ENCODE results near the gene OTOGL. TPM values are rescaled to one million over a fixed set of nuclear protein-coding genes. Genes with fewer than 3 reads are reported as not detected.

The OTOGL gene
- total RNA-seq, 4 donors from 2014 or later = 0.03 to 0.10 (median 0.04) TPM; not detected in 1

- ATAC-seq (no peak), DNase-seq (no peak)
- no peak for TF ChIP-seq CTCF (IDR thresholded peaks at IDR 0.05 in 4 of 5, conservative IDR thresholded peaks at IDR 0.05 in 1 of 5)
- no peak for TF ChIP-seq POLR2A (IDR thresholded peaks at IDR 0.05)
- in situ Hi-C loops (cut with MboI; ENCODE audit: low sequenced_read_pairs in 4 of 4) = no loop called here
- no peaks in the 10 kb centered on the region for H3K36me3 ChIP-seq
- no peaks in the 10 kb centered on the region for H3K4me1 ChIP-seq
- no peaks in the 10 kb centered on the region for H3K27me3 ChIP-seq
- H3K27ac ChIP-seq = no peak overlapping the region
- intact Hi-C loops (cut with DNase I; ENCODE audit: low total_unique reads) = no loop called here
- no peak overlapping the region for H3K4me3 ChIP-seq
- H3K9me3 ChIP-seq = no peaks in the 10 kb centered on the region
Measured at GRCh38 chr12:80154261-80154660, 54.9 kb downstream of the OTOGL start.

GRCh38 chr12:80156306-80156705 is 57.0 kb downstream of the OTOGL start:
- intact Hi-C loops (cut with DNase I; ENCODE audit: low total_unique reads) = no loop called here

GRCh38 chr12:80157645-80158044 is 58.3 kb downstream of the OTOGL start:
- H3K27ac ChIP-seq = no peak overlapping the region
- in situ Hi-C loops (cut with MboI; ENCODE audit: low sequenced_read_pairs in 4 of 4) (no loop called here), intact Hi-C loops (cut with DNase I; ENCODE audit: low total_unique reads) (no loop called here)
- no peaks in the 10 kb centered on the region for H3K9me3 ChIP-seq
- no peak for ATAC-seq
- TF ChIP-seq POLR2A (IDR thresholded peaks at IDR 0.05) (no peak), CTCF (IDR thresholded peaks at IDR 0.05 in 4 of 5, conservative IDR thresholded peaks at IDR 0.05 in 1 of 5) (no peak)
- H3K27me3 ChIP-seq = no peaks in the 10 kb centered on the region
- H3K36me3 ChIP-seq = no peaks in the 10 kb centered on the region
- no peaks in the 10 kb centered on the region for H3K4me1 ChIP-seq
- no peak for DNase-seq
- H3K4me3 ChIP-seq = no peak overlapping the region

More at GRCh38 chr12:80156306-80156705, 57.0 kb downstream of the OTOGL start:
- ATAC-seq (no peak), DNase-seq (no peak)
- H3K36me3 ChIP-seq = no peaks in the 10 kb centered on the region
- in situ Hi-C loops (cut with MboI; ENCODE audit: low sequenced_read_pairs in 4 of 4) = no loop called here
- no peak overlapping the region for H3K27ac ChIP-seq
- no peak overlapping the region for H3K4me3 ChIP-seq
- no peaks in the 10 kb centered on the region for H3K9me3 ChIP-seq
- H3K27me3 ChIP-seq = no peaks in the 10 kb centered on the region
- no peak for TF ChIP-seq POLR2A (IDR thresholded peaks at IDR 0.05)
- TF ChIP-seq CTCF (IDR thresholded peaks at IDR 0.05 in 4 of 5, conservative IDR thresholded peaks at IDR 0.05 in 1 of 5) = no peak
- H3K4me1 ChIP-seq = no peaks in the 10 kb centered on the region

GRCh38 chr12:80161612-80162011 is 62.3 kb downstream of the OTOGL start:
- H3K36me3 ChIP-seq = no peaks in the 10 kb centered on the region
- intact Hi-C loops (cut with DNase I; ENCODE audit: low total_unique reads) (no loop called here), in situ Hi-C loops (cut with MboI; ENCODE audit: low sequenced_read_pairs in 4 of 4) (no loop called here)
- ATAC-seq (no peak), DNase-seq (no peak)
- no peaks in the 10 kb centered on the region for H3K27me3 ChIP-seq
- H3K4me1 ChIP-seq = no peaks in the 10 kb centered on the region
- H3K27ac ChIP-seq = no peak overlapping the region
- no peak for TF ChIP-seq POLR2A (IDR thresholded peaks at IDR 0.05)
- no peak for TF ChIP-seq CTCF (IDR thresholded peaks at IDR 0.05 in 4 of 5, conservative IDR thresholded peaks at IDR 0.05 in 1 of 5)
- H3K9me3 ChIP-seq = no peaks in the 10 kb centered on the region
- no peak overlapping the region for H3K4me3 ChIP-seq

- in situ Hi-C loops (cut with MboI; ENCODE audit: low sequenced_read_pairs in 4 of 4) = no loop called here
- H3K27ac ChIP-seq = no peak overlapping the region
- no peaks in the 10 kb centered on the region for H3K4me1 ChIP-seq
- H3K4me3 ChIP-seq = no peak overlapping the region
- no peaks in the 10 kb centered on the region for H3K36me3 ChIP-seq
- H3K9me3 ChIP-seq = no peaks in the 10 kb centered on the region
- ATAC-seq = no peak
- intact Hi-C loops (cut with DNase I; ENCODE audit: low total_unique reads) = no loop called here
- DNase-seq = no peak
- TF ChIP-seq CTCF (IDR thresholded peaks at IDR 0.05 in 4 of 5, conservative IDR thresholded peaks at IDR 0.05 in 1 of 5) (no peak), POLR2A (IDR thresholded peaks at IDR 0.05) (no peak)
- no peaks in the 10 kb centered on the region for H3K27me3 ChIP-seq
Measured at GRCh38 chr12:80162177-80162576, 62.8 kb downstream of the OTOGL start.
